ENCODE measurements around the gene DCUN1D4. TPM values are rescaled to one million over a fixed set of nuclear protein-coding genes. Genes with fewer than 3 reads are reported as not detected.

The DCUN1D4 gene
- total RNA-seq, 2 experiments from 2014 or later, result 24.4 to 30.4 TPM

- Histone ChIP-seq H4K20me1 (ENCODE audit: insufficient read depth, low read length) (peaks cover 7% of the 10 kb centered on the region; the same call in 1 of the 2 replicates), H3K9me3 (ENCODE audit: low read length) (no peaks in the 10 kb centered on the region), H3K27ac (ENCODE audit: low read depth, low read length, poor library complexity, severe bottlenecking) (no peak overlapping the region), H3K9me2 (ENCODE audit: insufficient read depth, low read length) (no peaks in the 10 kb centered on the region), H3K4me1 (ENCODE audit: insufficient read depth, low read length, poor library complexity, severe bottlenecking) (peaks cover 15% of the 10 kb centered on the region), H3K4me3 (ENCODE audit: low read depth, low read length, poor library complexity, severe bottlenecking) (no peak overlapping the region), H2AFZ (ENCODE audit: low read length) (no peak overlapping the region), H3K79me2 (ENCODE audit: insufficient read depth, low read depth, low read length) (peaks cover 17% of the 10 kb centered on the region; the same call in 1 of the 2 replicates), H3K4me2 (ENCODE audit: low read length) (no peak overlapping the region), H3K36me3 (ENCODE audit: insufficient read depth, low read length) (no peaks in the 10 kb centered on the region)
- TF ChIP-seq EZH2phosphoT487 (IDR thresholded peaks at IDR 0.05; ENCODE audit: borderline replicate concordance, low read depth, low read length) (no peak), CTCF (conservative IDR thresholded peaks at IDR 0.05; ENCODE audit: low read length) (no peak)
- CTCF ChIA-PET (ENCODE audit: unreplicated experiment), result no interaction called here
- intact Hi-C loops (cut with micrococcal nuclease; ENCODE audit: unreplicated experiment), result no loop called here
- POLR2A ChIA-PET, result no interaction called here
- BruUV-seq (replicated peaks), result TSS peak; percentile 26
- DNase-seq (ENCODE audit: low spot score), result no peak
Measured at GRCh38 chr4:51855751-51856150, 12.8 kb downstream of the DCUN1D4 start.

GRCh38 chr4:51858605-51859202 lies 15.8 kb downstream of the DCUN1D4 start:
- Histone ChIP-seq H4K20me1 (ENCODE audit: insufficient read depth, low read length) (peaks cover 7% of the 10 kb centered on the region; the same call in 1 of the 2 replicates), H3K4me2 (ENCODE audit: low read length) (no peak overlapping the region), H3K36me3 (ENCODE audit: insufficient read depth, low read length) (no peaks in the 10 kb centered on the region), H3K4me3 (ENCODE audit: low read depth, low read length, poor library complexity, severe bottlenecking) (no peak overlapping the region), H3K9me2 (ENCODE audit: insufficient read depth, low read length) (no peaks in the 10 kb centered on the region), H3K4me1 (ENCODE audit: insufficient read depth, low read length, poor library complexity, severe bottlenecking) (peaks cover 6% of the 10 kb centered on the region), H3K79me2 (ENCODE audit: insufficient read depth, low read depth, low read length) (peaks cover 10% of the 10 kb centered on the region; the same call in 1 of the 2 replicates), H2AFZ (ENCODE audit: low read length) (no peak overlapping the region), H3K9me3 (ENCODE audit: low read length) (no peaks in the 10 kb centered on the region), H3K27ac (ENCODE audit: low read depth, low read length, poor library complexity, severe bottlenecking) (no peak overlapping the region)
- CTCF ChIA-PET (ENCODE audit: unreplicated experiment), result no interaction called here
- TF ChIP-seq EZH2phosphoT487 (IDR thresholded peaks at IDR 0.05; ENCODE audit: borderline replicate concordance, low read depth, low read length) (no peak), CTCF (conservative IDR thresholded peaks at IDR 0.05; ENCODE audit: low read length) (no peak)
- intact Hi-C loops (cut with micrococcal nuclease; ENCODE audit: unreplicated experiment), result no loop called here
- BruUV-seq (replicated peaks), result no TSS peak
- DNase-seq (ENCODE audit: low spot score), result no peak
- POLR2A ChIA-PET, result no interaction called here

- no TSS peak for BruUV-seq (replicated peaks)
Measured at GRCh38 chr4:51859476-51860031, 16.6 kb downstream of the DCUN1D4 start.

More at GRCh38 chr4:51859476-51860031, 16.6 kb downstream of the DCUN1D4 start:
- ChIA-PET CTCF (ENCODE audit: unreplicated experiment) (no interaction called here), POLR2A (interaction anchor here (0.6 kb wide), 1 partner anchor 13 kb away, joined by 4 read pairs; no protein-coding TSS in a partner anchor)
- H3K27ac ChIP-seq (ENCODE audit: low read depth, low read length, poor library complexity, severe bottlenecking), result no peak overlapping the region
- H2AFZ ChIP-seq (ENCODE audit: low read length), result no peak overlapping the region
- no peak overlapping the region for H3K4me3 ChIP-seq (ENCODE audit: low read depth, low read length, poor library complexity, severe bottlenecking)
- peaks cover 3% of the 10 kb centered on the region; the same call in 1 of the 2 replicates for H3K79me2 ChIP-seq (ENCODE audit: insufficient read depth, low read depth, low read length)
- DNase-seq (ENCODE audit: low spot score), result no peak
- H3K36me3 ChIP-seq (ENCODE audit: insufficient read depth, low read length), result 0 out of 2 replicates have a peak, but pooled peaks cover 3% of the 10 kb centered on the region
- H3K4me2 ChIP-seq (ENCODE audit: low read length), result no peak overlapping the region
- 0 out of 2 replicates have a peak, but pooled peaks cover 7% of the 10 kb centered on the region for H4K20me1 ChIP-seq (ENCODE audit: insufficient read depth, low read length)
- intact Hi-C loops (cut with micrococcal nuclease; ENCODE audit: unreplicated experiment), result no loop called here
- TF ChIP-seq EZH2phosphoT487 (IDR thresholded peaks at IDR 0.05; ENCODE audit: borderline replicate concordance, low read depth, low read length) (no peak), CTCF (conservative IDR thresholded peaks at IDR 0.05; ENCODE audit: low read length) (no peak)
- H3K9me2 ChIP-seq (ENCODE audit: insufficient read depth, low read length), result no peaks in the 10 kb centered on the region
- peaks cover 6% of the 10 kb centered on the region for H3K4me1 ChIP-seq (ENCODE audit: insufficient read depth, low read length, poor library complexity, severe bottlenecking)
- H3K9me3 ChIP-seq (ENCODE audit: low read length), result no peaks in the 10 kb centered on the region
